ENCODE data around the gene NEDD9. TPM values are rescaled to one million over a fixed set of nuclear protein-coding genes. Genes with fewer than 3 reads are reported as not detected.

Gene NEDD9
- total and polyA plus RNA-seq, 2 experiments from 2014 or later, result 4.4 to 13.0 TPM

GRCh38 chr6:11161031-11161956 lies 71.2 kb downstream of the NEDD9 start:
- Histone ChIP-seq H3K4me2 (no peak overlapping the region), H3K27me3 (ENCODE audit: insufficient read depth) (no peaks in the 10 kb centered on the region), H3K79me2 (replicated peaks; ENCODE audit: insufficient read depth) (no peaks in the 10 kb centered on the region), H2AFZ (no peak overlapping the region), H3K9me2 (ENCODE audit: insufficient read depth) (no peaks in the 10 kb centered on the region), H3K27ac (ENCODE audit: low read depth) (no peak overlapping the region), H4K20me1 (replicated peaks; ENCODE audit: insufficient read depth) (no peaks in the 10 kb centered on the region), H3F3A (replicated peaks; ENCODE audit: low read depth) (no peaks in the 10 kb centered on the region), H3K36me3 (ENCODE audit: insufficient read depth) (no peaks in the 10 kb centered on the region), H3K4me1 (ENCODE audit: insufficient read depth) (peaks cover 6% of the 10 kb centered on the region; the same call in 1 of the 2 replicates), H3K4me3 (no peak overlapping the region)
- no peak overlapping the region for H3K4me3 Mint-ChIP-seq
- H3K27ac Mint-ChIP-seq, result no peak overlapping the region
- no peak for DNase-seq (ENCODE audit: low spot score)
- peaks cover 14% of the 10 kb centered on the region for H3K4me1 Mint-ChIP-seq
- TF ChIP-seq ZNF462 (CRISPR knock-in tag; IDR thresholded peaks at IDR 0.05) (no peak), NANOG (IDR thresholded peaks at IDR 0.05; ENCODE audit: borderline replicate concordance) (no peak), ETS1 (IDR thresholded peaks at IDR 0.05) (no peak), ZNF114 (CRISPR knock-in tag; IDR thresholded peaks at IDR 0.05) (no peak), EZH2 (IDR thresholded peaks at IDR 0.05; ENCODE audit: low read depth, unreplicated experiment) (no peak), CTCF (conservative IDR thresholded peaks at IDR 0.05; ENCODE audit: low read depth in 2 of 2) (no peak), POLR2AphosphoS5 (IDR thresholded peaks at IDR 0.05; ENCODE audit: low read depth) (no peak), STAT1 (IDR thresholded peaks at IDR 0.05; ENCODE audit: unreplicated experiment) (no peak), CREB1 (CRISPR knock-in tag; IDR thresholded peaks at IDR 0.05; ENCODE audit: low read depth) (no peak), ZNF331 (CRISPR knock-in tag; IDR thresholded peaks at IDR 0.05; ENCODE audit: low read depth) (no peak), REST (IDR thresholded peaks at IDR 0.05; ENCODE audit: unreplicated experiment) (no peak), EZH2phosphoT487 (IDR thresholded peaks at IDR 0.05; ENCODE audit: unreplicated experiment) (no peak), JUNB (IDR thresholded peaks at IDR 0.05; ENCODE audit: unreplicated experiment) (no peak)
- ATAC-seq, result no peak
- H3K36me3 Mint-ChIP-seq (ENCODE audit: low read depth), result no peaks in the 10 kb centered on the region
- peaks cover 3% of the 10 kb centered on the region for H3K27me3 Mint-ChIP-seq (ENCODE audit: insufficient read depth, low read depth, poor library complexity)
- H3K9me3 Mint-ChIP-seq, result no peaks in the 10 kb centered on the region

Measured in GM23338 (cell line).